Ovary (tissue), 9 donors: ENCODE measurements around the gene YOD1. TPM values are rescaled to one million over a fixed set of nuclear protein-coding genes. Genes with fewer than 3 reads are reported as not detected.

ENCODE experiments used
- DNase-seq, 5 donors: peaks; one replicate each; pipeline ENCODE4 v3.0.0-alpha.2; 2019 to 2020
- H3K27ac ChIP-seq, 2 donors: fragments of 200-600 bp; one replicate each; pipeline versions ENCODE4 v1.5.1 to v1.8.0; 2019 to 2022
- H3K27me3 ChIP-seq: fragments of 200-600 bp; one replicate; pipeline ENCODE4 v1.8.0; 2022
- H3K36me3 ChIP-seq: fragments of 200-600 bp; sonication (generic); one replicate; pipeline ENCODE4 v1.5.1; 2019
- H3K4me1 ChIP-seq: one replicate; pipeline ENCODE4 v1.8.1; 2013; ENCODE audit warnings: mild to moderate bottlenecking, moderate library complexity; ENCODE audit not compliant: insufficient read depth
- H3K4me3 ChIP-seq: fragments of 200-600 bp; sonication (generic); one replicate; pipeline ENCODE4 v1.5.1; 2017
- H3K9me3 ChIP-seq, 2 donors: fragments of 200-600 bp in 1 of 2; sonication (generic) in 1 of 2; one replicate each; pipeline versions ENCODE4 v1.5.1 to v1.8.1; 2013 to 2019; ENCODE audit warnings: mild to moderate bottlenecking in 1 of 2, moderate library complexity in 1 of 2
- EP300 ChIP-seq: sonication (generic); formaldehyde crosslinking; IDR thresholded peaks from one replicate; pipeline ENCODE4 v1.6.1; 2017; ENCODE audit warnings: antibody characterized with exemption
- POLR2A ChIP-seq: fragments of 450-650 bp; IDR thresholded peaks from one replicate; pipeline ENCODE4 v1.6.1; 2017; ENCODE audit warnings: antibody characterized with exemption, mild to moderate bottlenecking, moderate library complexity
- WGBS, 3 donors: extraction: QIAGEN DNeasy Blood & Tissue Kit in 1 of 3; methylation state at CpG; one replicate each; pipeline versions ENCODE4 v1.1.5 to v1.1.7; 2013 to 2017; 5-methylcytosine and 5-hydroxymethylcytosine counted together
- intact Hi-C, 4 donors: fragments of 100-400 bp; cut with DNase I; formaldehyde crosslinking; loops; one replicate each; pipeline versions ENCODE4 v1.11.0 to v1.15.1; 2022 to 2023
- polyA plus RNA-seq, 2 donors: library from polyadenylated mRNA; stranded (reverse); fragments of 200-250 nt in 1 of 2; fragments of 350-450 nt in 1 of 2; fragmentation: Illumina TruSeq in 1 of 2; extraction: RNeasy Lipid Tissue Mini Kit (QIAGEN cat#74804) in 1 of 2; gene quantifications; one replicate each; pipeline ENCODE4 v1.2.3, GENCODE V29; 2013 to 2014
- total RNA-seq, 7 donors: library from RNA; depleted of rRNA in 2 of 7; stranded (reverse); fragments of >200 nt in 2 of 7; fragmentation: NEBNext Ultra II Directional in 3 of 7; extraction: Animal tissue kit (Norgen Biotek cat#: 25700) in 3 of 7; gene quantifications; one replicate each; pipeline versions ENCODE4 v1.1.0 to v1.2.4, GENCODE V29; 2016 to 2023
- TF ChIP-seq, protein P1 (sequence below), 3 donors: fragments of 450-650 bp in 2 of 3; fragments of 200-600 bp in 1 of 3; IDR thresholded peaks; one replicate each; pipeline versions ENCODE4 v1.5.1 to v1.8.0; 2016 to 2022; ENCODE audit warnings: antibody characterized with exemption in 3 of 3, mild to moderate bottlenecking in 1 of 3
- donor health status: DM: no; HTN: no; CAD: no; lungs with moderate emphysema.
- donor health status: DM: no; HTN: no; CAD: no.
- donor health status: Bipolar disorder and iron deficiency.
- donor health status: DM: yes; HTN: yes; CAD: no.
- donor health status: DM: no; HTN: no; CAD: no.
- donor health status: DM: yes; HTN: yes; CAD: no.

The YOD1 gene
- total and polyA plus RNA-seq, 9 donors, result 2.2 to 8.4 (median 6.0) TPM

DNA sequence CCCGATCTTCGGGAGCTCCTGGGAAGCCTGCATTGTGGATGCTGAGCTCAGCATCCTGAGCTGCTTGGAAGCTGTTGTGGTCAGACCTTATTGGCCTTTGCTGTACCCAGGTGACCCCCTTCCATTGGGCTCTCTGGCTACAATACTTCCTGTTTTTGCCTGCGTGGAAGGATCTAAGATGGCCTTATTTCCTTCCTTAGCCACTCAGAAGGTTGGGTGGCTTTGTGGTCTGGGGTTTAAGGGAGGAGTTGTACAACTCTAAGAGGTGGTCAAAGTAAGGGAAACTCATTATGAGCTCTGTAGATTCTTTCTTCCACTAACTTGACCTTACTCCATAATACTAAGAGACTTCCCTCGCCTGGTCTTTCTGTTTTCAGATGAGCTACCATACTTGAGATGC is 19.8 kb upstream of the YOD1 start:
- no peaks in the 10 kb centered on the region for H3K27me3 ChIP-seq
- TF ChIP-seq POLR2A, result no peak
- TF ChIP-seq, protein P1, sequence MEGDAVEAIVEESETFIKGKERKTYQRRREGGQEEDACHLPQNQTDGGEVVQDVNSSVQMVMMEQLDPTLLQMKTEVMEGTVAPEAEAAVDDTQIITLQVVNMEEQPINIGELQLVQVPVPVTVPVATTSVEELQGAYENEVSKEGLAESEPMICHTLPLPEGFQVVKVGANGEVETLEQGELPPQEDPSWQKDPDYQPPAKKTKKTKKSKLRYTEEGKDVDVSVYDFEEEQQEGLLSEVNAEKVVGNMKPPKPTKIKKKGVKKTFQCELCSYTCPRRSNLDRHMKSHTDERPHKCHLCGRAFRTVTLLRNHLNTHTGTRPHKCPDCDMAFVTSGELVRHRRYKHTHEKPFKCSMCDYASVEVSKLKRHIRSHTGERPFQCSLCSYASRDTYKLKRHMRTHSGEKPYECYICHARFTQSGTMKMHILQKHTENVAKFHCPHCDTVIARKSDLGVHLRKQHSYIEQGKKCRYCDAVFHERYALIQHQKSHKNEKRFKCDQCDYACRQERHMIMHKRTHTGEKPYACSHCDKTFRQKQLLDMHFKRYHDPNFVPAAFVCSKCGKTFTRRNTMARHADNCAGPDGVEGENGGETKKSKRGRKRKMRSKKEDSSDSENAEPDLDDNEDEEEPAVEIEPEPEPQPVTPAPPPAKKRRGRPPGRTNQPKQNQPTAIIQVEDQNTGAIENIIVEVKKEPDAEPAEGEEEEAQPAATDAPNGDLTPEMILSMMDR (IDR thresholded peaks at IDR 0.05), result no peak
- no peak for TF ChIP-seq EP300
- H3K9me3 ChIP-seq, result no peaks in the 10 kb centered on the region
- H3K27ac ChIP-seq, result no peak overlapping the region
- no peaks in the 10 kb centered on the region for H3K36me3 ChIP-seq
- no peak for DNase-seq
- no peak overlapping the region for H3K4me3 ChIP-seq
- H3K4me1 ChIP-seq, result no peaks in the 10 kb centered on the region
- WGBS, 3 donors, result 89 to 94% (median 92%) methylated on average over 4 of the region's 4 CpGs
- intact Hi-C loops, result loop anchor here in 2 of 4 donors (10.0 kb wide), 2 partner anchors 156 to 334 kb away; no protein-coding TSS in a partner anchor

DNA sequence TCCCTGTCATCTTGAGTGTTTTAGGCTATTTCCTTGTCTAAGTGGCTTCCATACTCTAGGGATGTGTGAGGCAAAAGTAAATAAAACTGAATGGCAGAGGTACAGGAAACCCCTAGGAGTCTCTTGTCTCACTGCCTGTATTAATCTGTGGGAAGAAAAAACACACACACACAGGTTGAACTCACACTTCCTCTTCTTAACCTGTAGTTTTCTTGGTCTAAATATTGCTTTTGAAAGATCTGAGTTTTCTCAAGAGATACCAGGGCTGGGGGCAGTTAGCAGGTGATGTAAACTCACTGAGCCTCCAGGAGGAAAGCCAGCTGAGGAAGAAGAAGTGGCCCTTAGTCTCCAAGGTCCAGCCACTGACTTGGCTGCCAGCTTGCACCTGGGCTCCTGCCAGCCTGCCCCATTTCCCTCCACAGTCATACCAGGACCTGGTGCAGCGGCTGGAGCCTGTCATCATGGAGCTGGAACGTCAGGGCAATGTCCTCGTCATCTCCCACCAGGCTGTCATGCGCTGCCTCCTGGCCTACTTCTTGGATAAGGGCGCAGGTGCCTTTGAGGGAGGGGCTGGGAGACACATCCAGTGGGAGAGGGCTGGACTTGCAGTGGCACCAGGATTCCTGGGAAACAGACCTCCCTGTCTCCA is 19.0 kb upstream of the YOD1 start:
- Histone ChIP-seq H3K36me3 (no peaks in the 10 kb centered on the region), H3K27me3 (no peaks in the 10 kb centered on the region), H3K27ac (no peak overlapping the region), H3K9me3 (no peaks in the 10 kb centered on the region), H3K4me1 (no peaks in the 10 kb centered on the region), H3K4me3 (no peak overlapping the region)
- DNase-seq, result no peak
- WGBS, 3 donors, result 94 to 98% (median 96%) methylated on average over 5 of the region's 5 CpGs
- TF ChIP-seq, protein P1 (IDR thresholded peaks at IDR 0.05), result no peak
- TF ChIP-seq EP300, result no peak
- TF ChIP-seq POLR2A, result no peak
- intact Hi-C loops, result loop anchor here in 2 of 4 donors (10.0 kb wide), 2 partner anchors 155 to 335 kb away; no protein-coding TSS in a partner anchor

DNA sequence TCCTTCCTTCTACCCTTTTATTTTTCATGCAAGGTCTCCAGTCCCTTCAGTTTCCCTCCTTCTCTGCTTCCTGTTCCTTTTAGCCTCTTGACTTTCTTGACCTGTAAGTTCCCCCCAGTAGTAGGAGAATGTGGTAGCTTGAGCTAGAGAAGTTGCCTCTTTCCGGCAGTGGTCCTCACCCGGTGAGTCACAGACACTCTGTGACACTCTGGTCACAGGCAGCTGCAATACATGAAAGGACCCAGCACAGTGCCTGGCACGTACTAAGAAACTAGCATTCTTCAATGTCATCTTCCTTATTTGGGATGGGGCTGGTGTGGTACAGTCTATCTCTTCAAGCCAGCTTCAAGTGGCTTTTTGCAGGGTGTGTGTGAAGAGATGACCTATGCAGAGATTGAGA is 18.1 kb upstream of the YOD1 start:
- H3K4me3 ChIP-seq, result no peak overlapping the region
- no peaks in the 10 kb centered on the region for H3K9me3 ChIP-seq
- H3K27me3 ChIP-seq, result no peaks in the 10 kb centered on the region
- no peak overlapping the region for H3K27ac ChIP-seq
- DNase-seq, result no peak
- no peaks in the 10 kb centered on the region for H3K36me3 ChIP-seq
- intact Hi-C loops, result no loop called here
- WGBS, 3 donors, result 90 to 95% (median 94%) methylated on average over 3 of the region's 3 CpGs
- TF ChIP-seq, protein P1 (IDR thresholded peaks at IDR 0.05), result no peak
- TF ChIP-seq POLR2A (no peak), EP300 (no peak)
- no peaks in the 10 kb centered on the region for H3K4me1 ChIP-seq

DNA sequence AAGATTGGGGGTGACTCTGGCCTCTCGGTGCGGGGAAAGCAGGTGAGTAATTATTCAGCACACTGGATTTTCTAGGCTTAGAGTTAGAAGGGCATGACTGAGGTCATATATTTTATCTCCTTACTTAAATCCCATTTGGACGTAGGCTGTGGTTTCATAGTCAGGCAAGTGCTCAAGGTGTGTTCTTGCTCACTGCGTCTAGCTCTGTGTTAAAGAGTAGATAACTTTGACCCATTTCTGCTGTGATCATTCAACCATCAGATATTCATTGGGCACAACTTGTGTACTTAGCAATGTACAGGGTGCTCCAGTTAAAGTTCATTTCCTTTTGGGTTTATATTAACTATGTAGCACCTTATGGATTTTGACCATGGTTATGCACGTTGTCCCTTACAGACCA is 16.7 kb upstream of the YOD1 start:
- Histone ChIP-seq H3K27me3 (no peaks in the 10 kb centered on the region), H3K27ac (no peak overlapping the region), H3K4me1 (no peaks in the 10 kb centered on the region), H3K4me3 (no peak overlapping the region), H3K36me3 (no peaks in the 10 kb centered on the region), H3K9me3 (no peaks in the 10 kb centered on the region)
- intact Hi-C loops, result no loop called here
- WGBS, 3 donors, result 80 to 93% (median 89%) methylated on average over 5 of the region's 5 CpGs
- TF ChIP-seq, protein P1 (IDR thresholded peaks at IDR 0.05), result no peak
- TF ChIP-seq EP300, result no peak
- no peak for TF ChIP-seq POLR2A
- DNase-seq, result no peak
